ENCODE measurements around the gene APOM.

Gene APOM

DNA sequence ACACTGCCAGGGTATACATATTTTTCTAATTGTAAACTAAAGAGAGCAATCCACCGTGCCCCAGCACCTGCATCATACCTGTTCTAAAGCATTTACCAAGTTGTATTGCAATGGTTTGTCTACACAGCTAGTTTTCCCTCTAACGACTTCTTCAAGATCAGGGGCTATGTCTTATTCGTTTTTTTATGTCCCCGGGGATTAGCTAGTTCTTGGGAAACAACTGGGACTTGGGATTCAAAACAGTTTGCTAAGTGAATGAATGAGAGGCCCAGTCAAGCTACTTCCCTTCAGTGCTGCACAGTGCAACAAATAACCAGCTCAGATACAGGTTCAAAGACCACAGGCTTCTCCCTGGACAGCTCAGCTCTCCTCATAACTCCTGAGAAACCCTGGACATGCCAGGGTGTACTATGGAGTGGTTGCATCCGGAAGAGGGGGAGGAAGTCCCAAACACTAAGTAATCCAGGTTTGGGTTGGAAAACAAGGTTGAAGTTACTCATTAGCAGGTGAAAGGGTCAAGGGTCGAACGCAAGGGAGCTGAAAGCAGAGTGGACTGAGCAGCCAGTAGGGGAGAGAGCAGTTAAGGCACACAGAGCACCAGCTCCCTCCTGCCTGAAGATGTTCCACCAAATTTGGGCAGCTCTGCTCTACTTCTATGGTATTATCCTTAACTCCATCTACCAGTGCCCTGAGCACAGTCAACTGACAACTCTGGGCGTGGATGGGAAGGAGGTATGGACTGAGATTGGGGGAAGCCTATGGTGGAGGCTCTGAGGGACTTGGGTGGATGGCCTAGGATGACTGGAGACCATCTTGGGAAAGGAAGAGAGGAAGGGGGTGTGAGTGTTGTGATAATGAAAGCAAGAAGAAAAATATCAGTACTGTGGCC is at the start of gene APOM:
Gene APOM, plus strand, starts transcription at position 546 of the 889 bp plus-strand sequence. Its CDS starts 73 bp downstream, at position 619.
- DNase-seq (ENCODE audit: low read depth): no peak

- no peak for DNase-seq (ENCODE audit: low read depth)
These were observed 48.4 kb upstream of the APOM start for GRCh38 chr6:31607317-31607716.

- no peak for DNase-seq (ENCODE audit: low read depth)
These were observed 45.9 kb upstream of the APOM start for GRCh38 chr6:31609519-31610406.

DNA sequence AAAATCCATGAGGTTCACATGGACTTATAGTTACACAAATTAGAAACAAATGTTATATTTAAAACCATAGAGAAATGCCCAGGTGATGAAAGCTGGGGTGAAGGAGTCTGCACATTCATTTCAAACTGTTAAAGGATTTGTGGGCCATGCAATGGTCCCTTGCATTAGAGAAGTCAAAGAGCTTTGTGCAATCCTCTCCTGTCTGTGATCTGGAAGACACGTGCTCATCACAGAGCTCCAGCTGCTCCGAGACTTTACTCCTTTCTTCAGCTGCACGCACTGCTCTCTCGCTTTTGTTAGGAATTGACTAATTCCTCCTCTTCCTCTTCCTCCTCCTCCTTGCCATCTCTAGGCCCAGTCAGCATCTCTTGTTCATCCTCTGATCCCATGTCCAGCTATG is 44.7 kb upstream of the APOM start:
- no peak for DNase-seq (ENCODE audit: low read depth)

GRCh38 chr6:31614075-31614619 is 41.5 kb upstream of the APOM start:
- DNase-seq (ENCODE audit: low read depth): no peak

DNA sequence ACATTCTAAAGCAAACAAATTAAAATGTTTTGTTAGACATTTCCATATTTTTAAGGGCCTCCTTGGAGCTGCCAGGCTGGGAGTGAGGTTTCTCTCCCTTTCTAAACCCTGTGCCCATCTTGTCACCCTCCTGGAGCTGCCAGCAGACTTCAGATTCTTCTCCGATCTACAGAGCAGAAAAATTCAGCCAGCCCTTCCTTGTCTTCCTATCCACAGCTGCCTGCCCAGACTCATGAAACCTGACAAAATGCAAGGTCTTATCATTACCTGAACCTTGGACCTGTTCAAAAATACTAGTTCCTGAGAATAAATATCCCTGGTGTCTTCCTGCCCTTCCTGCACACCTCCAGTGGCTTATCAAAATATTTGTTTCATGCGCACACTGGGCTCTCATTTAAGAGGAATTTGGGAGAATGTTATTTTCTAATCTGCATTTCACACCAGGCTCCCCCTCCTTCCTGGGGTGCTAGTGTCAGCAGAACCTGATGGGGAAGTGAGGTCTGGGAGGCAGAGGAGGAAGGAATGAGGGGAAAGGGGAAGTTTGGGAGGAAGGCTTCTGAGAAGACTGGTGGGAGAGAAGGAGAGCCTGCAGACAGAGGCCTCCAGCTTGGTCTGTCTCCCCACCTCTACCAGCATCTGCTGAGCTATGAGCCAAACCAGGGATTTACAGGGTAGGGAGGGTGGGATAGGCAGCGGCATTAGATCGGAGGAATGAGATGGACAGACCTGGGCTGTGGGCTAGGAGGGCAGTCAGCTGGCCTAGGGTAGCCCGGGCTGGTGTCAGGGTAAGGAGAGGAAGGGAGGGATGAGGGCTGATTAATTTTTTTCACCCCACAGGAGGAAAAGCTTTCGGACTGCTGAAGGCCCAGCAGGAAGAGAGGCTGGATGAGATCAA is 40.8 kb upstream of the APOM start, which contains the start of gene AIF1:
Gene AIF1, plus strand, starts transcription at position 551 of the 895 bp plus-strand sequence. Its CDS starts 96 bp downstream, at position 647.
- DNase-seq (ENCODE audit: low read depth): no peak

DNA sequence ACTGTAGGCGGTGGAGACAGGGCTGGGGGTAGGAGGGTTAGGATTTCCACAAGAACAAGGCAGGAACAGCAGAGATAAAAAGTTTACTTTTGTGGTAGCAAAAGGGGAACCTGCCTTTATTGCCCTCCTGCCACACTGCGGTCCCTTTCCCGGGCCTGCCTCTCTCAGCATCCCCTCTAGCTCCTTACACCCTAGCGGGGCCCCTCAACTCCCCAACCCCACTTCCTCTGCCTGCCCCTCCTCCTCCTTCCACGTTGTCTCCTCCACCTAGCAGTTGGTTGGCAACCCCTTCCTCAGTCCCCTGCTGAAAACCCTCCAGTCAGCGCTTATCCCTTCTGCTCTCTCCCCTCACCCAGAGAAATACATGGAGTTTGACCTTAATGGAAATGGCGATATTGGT is 39.9 kb upstream of the APOM start:
- DNase-seq (ENCODE audit: low read depth): peak; percentile 18

DNA sequence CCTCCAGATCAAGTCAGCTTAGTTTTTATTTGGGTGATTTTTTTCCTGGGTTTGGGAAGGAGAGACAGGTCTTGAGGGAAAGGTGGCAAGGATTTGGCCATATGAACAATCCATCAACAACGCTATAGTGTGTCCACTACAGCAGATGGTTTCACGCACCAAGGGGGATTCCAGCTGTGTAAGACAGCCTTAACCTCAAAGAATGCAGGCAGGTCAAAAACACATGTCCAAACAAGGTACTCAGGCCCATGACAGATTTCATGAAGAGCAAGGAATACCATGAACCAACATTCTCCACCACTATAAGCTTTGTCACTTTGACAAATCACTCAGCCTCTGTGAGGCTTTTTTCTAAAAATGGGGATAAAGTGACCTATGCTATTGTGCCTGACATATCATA is 38.7 kb upstream of the APOM start:
- no peak for DNase-seq (ENCODE audit: low read depth)

DNA sequence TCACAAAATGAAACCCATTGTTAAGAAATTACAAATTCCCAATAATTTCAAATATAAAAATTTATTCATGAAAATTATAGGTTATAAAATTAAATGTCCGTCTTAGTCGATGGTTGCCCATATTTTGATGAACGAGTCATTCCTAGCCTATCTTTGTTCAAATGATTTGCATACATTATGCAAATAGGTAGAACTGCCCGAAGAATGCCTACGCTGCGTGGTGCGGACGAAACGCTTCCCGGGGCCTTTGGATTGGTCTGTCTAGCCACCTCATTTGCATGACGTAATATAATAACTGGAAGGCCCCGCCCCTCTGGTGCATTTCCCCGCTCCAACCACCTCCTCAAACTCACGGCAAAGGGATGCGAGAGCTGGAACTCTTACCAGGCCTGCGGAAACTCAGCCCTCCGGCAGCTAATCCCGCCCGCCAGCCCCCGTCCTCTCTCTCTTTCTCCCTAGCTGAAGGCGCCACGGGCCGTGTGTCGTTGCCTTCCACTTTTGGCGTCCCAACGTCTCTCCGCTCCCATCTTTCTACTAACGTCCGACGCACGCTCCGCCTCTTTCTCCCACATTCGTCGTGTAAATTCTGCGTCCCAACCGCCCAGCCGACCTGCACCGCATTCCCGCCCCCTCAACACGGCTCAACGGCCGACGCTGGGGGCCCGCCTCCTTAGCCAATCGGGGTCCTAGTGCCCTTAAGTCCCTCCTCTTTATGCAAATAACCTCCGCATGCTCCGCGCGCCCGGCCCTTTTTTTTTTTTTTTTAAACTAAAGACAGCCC is 35.7 kb upstream of the APOM start:
- DNase-seq (ENCODE audit: low read depth): peak; percentile 90

DNA sequence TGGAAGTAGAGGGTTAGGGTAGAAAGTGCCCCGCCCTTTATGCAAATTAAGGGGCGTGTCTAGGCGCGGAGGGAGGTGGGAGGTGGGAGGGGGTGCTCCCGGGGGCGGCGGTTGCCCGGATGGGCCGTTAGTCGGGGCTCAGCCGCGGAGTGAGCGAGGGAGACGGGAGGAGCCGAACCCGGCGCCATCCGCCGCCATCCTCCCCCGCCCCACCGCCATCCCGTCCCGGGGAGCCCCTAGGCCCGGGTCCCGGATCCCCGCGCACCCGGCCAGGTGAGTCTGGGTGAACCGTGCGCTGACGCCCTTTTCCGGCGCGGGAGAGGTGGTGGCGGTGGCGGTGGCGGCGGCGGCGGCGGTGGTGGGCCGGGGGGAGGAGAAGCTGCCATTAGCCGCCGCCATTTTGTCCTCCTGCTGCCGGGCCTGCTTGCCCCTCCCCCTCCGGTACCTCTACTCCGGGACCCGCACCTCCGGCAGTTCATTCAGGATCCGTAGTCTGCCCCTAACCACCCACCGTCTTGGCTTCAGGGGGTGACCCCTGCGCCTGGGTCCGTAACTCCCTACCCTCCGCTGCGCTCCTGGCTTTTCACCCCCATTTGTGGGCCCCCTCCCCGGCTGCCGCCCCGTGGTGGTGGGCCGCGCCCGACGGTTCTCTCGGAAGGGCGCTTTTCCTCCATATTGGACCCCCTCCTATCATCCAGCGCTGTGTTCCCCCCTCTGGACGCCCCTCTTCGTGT is 34.9 kb upstream of the APOM start, which contains the start of gene PRRC2A:
Gene PRRC2A, plus strand, starts transcription at position 130 of the 734 bp plus-strand sequence. CDS start 2,075 bp downstream, outside the sequence.
- DNase-seq (ENCODE audit: low read depth): no peak

DNA sequence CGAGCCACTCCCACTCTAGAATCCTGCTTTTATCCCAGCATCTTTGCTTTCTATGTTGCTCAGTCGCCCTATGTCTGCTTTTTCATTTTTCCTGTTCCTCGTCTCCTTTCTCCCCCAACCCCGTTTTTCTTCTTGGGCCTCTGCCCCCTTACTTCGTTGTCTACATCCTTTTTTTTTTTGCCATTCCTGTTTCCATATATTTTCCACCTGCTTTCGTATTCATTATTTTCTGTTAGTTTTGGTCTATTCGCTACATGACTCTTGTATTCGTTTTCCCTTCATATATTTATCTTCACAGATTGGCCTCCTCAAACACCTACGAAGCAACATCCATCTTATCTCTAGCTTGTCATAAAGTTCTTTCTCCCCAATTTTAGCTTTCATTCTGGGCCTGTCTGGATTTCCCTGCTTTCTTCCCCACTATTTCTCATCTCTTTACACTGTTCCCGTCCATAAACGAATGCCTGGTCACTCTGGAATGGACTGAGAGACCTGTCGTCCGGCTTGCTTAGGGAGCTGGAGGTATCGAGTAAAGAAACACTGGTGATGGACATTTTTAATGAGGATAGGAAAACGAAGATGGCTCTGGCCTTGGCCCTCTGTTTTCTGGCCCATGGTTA is 34.3 kb upstream of the APOM start:
- no peak for DNase-seq (ENCODE audit: low read depth)

DNA sequence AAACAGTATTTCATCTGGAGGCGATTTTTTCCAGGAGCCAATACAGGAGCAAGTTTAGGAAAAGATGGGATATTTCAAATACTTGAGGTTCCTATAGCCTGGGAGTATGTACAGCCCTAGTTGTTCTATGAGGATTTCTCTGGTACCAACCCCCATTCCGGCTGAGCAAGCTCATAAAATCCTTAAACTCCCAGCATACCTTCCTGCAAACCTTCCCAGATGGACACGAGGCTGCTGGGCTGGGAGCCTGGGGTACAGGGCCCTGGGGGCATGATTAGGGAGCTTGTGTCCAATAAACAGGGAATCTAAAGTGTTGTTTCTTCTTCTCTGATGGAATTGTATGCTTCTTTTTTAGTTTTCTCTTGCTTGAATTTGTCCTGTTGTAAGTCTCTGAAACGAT is 33.7 kb upstream of the APOM start:
- DNase-seq (ENCODE audit: low read depth): no peak

- DNase-seq (ENCODE audit: low read depth): no peak
These were observed 33.0 kb upstream of the APOM start for GRCh38 chr6:31622684-31623091.

- DNase-seq (ENCODE audit: low read depth): no peak
These were observed 31.6 kb upstream of the APOM start for GRCh38 chr6:31624070-31624469.

DNA sequence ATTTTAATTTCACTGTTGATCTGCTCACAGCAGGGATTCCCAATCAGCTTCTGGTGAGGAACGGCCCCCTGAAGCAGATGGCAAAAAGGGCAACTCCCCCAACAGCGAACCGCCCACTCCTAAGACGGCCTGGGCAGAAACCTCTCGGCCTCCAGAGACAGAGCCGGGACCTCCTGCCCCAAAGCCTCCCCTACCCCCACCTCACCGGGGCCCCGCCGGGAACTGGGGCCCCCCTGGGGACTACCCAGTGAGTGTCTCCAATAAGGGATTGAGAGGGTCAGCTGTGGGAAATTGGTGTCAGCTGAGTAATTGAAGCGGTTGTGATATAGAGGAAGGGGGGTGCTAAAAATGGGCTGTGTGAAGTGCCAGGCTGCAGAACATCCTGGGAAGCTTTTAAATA is 28.7 kb upstream of the APOM start:
- DNase-seq (ENCODE audit: low read depth): no peak

- no peak for DNase-seq (ENCODE audit: low read depth)
These were observed 27.9 kb upstream of the APOM start for GRCh38 chr6:31627690-31628287.

GRCh38 chr6:31629014-31629413 is 26.7 kb upstream of the APOM start:
- DNase-seq (ENCODE audit: low read depth): no peak

GRCh38 chr6:31630177-31630934 is 25.3 kb upstream of the APOM start:
- no peak for DNase-seq (ENCODE audit: low read depth)

Data from stimulated activated CD8-positive, alpha-beta memory T cell treated with anti-CD3 and anti-CD28 coated beads, Interleukin-7, amount 100 ng/mL, for 24 hours (primary cell).